ENCODE data around the gene FMNL2. TPM values are rescaled to one million over a fixed set of nuclear protein-coding genes. Genes with fewer than 3 reads are reported as not detected.

FMNL2 gene
- total and polyA plus RNA-seq, 4 experiments from 2014 or later: 0.06 to 1.6 (median 0.94) TPM; not detected in 1

DNA sequence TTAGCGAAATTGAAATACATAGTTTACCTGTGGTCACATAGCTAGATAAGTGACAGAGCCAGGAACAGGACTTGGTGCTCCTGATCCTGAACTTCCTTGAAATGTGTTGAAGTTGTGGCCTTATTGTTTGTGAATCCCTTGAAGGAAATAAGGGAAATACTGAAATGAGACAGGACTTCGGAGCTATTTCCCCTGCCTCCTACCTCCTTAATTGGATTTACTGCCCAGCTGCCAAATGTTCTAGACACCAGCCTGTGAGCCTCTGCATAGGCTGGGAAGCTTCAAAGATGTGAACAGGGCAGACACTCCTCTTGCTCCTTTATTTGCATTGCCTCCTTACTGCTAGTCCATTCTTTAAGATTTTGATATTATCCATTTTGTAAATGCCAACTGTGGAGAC, 247.1 kb downstream of the FMNL2 start:
- H3K9me3 ChIP-seq (ENCODE audit: control insufficient read depth in 1 of 2, low read length in 2 of 2): no peaks in the 10 kb centered on the region
- no peaks in the 10 kb centered on the region for H3K27me3 ChIP-seq (ENCODE audit: insufficient read depth, low read length)
- POLR2A ChIA-PET (ENCODE audit: partially characterized antibody): no interaction called here
- no peak overlapping the region for H3K27ac ChIP-seq (ENCODE audit: low read depth, low read length)
- intact Hi-C loops (cut with micrococcal nuclease): no loop called here
- no peaks in the 10 kb centered on the region for H3K4me1 ChIP-seq (ENCODE audit: insufficient read depth, low read length)
- peaks cover 3 to 5% of the 10 kb centered on the region in 2 donors for H3K27me3 Mint-ChIP-seq
- no peaks in the 10 kb centered on the region for H3K9me3 Mint-ChIP-seq
- no peak overlapping the region for H3K4me3 ChIP-seq (ENCODE audit: low read length in 2 of 2)
- CTCF ChIA-PET (ENCODE audit: partially characterized antibody): no interaction called here
- no peak overlapping the region for H3K27ac Mint-ChIP-seq
- H3K36me3 Mint-ChIP-seq: no peaks in the 10 kb centered on the region
- H3K4me1 Mint-ChIP-seq: no peaks in the 10 kb centered on the region
- H3K4me3 Mint-ChIP-seq: no peak overlapping the region
- DNase-seq: no peak
- no peaks in the 10 kb centered on the region for H3K36me3 ChIP-seq (ENCODE audit: insufficient read depth, low read length)

DNA sequence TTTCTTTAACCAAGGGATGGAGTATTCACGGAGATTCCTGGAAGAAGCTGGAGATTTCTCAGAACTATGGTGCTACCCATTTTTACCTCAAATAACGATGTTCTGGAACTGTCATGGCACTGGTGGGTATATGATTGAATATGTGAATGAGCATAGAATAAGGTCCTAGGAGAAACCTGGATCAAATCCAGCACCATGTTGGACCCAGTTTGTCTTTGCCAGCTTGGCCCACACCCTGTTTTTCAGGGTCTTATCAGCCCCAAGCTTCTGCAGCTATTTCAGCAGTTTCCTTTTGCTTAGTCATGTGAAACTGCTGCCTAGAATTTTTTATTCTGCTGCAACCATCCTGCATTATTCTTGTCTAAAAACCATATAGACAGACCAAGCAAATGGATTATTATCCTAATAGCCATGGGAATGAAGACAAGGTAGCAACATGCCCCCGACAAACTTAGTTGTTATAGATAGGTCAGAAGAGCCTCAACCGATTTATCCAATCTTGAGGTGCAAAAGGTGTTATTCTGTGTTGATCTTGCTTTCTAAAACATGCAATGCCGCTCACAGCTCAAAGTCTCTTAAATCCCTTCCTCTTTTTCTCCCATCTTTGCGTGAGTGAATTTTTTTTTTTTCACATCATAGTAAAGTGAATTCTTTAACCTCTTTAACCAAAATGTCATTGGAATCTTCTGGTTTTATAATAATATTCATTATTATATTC, 248.7 kb downstream of the FMNL2 start:
- intact Hi-C loops (cut with micrococcal nuclease): no loop called here
- no peaks in the 10 kb centered on the region for H3K4me1 Mint-ChIP-seq
- ChIA-PET CTCF (ENCODE audit: partially characterized antibody) (interaction anchor here (1.1 kb wide), 1 partner anchor 11 kb away, joined by 3 read pairs; no protein-coding TSS in a partner anchor), POLR2A (ENCODE audit: partially characterized antibody) (no interaction called here)
- Histone ChIP-seq H3K9me3 (ENCODE audit: control insufficient read depth in 1 of 2, low read length in 2 of 2) (no peaks in the 10 kb centered on the region), H3K27ac (ENCODE audit: low read depth, low read length) (no peak overlapping the region), H3K4me3 (ENCODE audit: low read length in 2 of 2) (no peak overlapping the region), H3K36me3 (ENCODE audit: insufficient read depth, low read length) (no peaks in the 10 kb centered on the region), H3K27me3 (ENCODE audit: insufficient read depth, low read length) (no peaks in the 10 kb centered on the region), H3K4me1 (ENCODE audit: insufficient read depth, low read length) (no peaks in the 10 kb centered on the region)
- H3K27ac Mint-ChIP-seq: no peak overlapping the region
- H3K9me3 Mint-ChIP-seq: no peaks in the 10 kb centered on the region
- no peak for DNase-seq
- no peak overlapping the region for H3K4me3 Mint-ChIP-seq
- peaks cover 3 to 5% of the 10 kb centered on the region in 2 donors for H3K27me3 Mint-ChIP-seq
- no peaks in the 10 kb centered on the region for H3K36me3 Mint-ChIP-seq

DNA sequence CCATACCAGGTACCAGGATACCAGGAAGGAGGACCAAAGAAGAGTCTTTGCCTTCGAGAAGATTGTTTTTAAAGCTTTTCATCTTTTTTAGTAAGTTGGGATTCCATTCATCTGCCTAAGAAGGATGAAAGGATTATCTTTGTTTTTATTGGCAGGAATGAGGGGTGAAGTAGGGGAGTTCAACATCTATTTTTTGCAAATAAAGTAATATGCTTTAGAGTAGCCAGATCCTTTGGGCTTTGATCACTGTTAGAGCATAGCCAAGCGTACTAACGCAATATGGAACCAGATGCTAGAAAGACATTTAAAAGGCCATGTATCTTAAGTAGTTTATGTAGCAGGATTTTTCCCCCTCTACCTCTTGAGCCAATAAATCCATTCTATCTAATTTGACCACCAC, 249.3 kb downstream of the FMNL2 start:
- H3K4me1 ChIP-seq (ENCODE audit: insufficient read depth, low read length): no peaks in the 10 kb centered on the region
- no peak overlapping the region for H3K4me3 Mint-ChIP-seq
- ChIA-PET POLR2A (ENCODE audit: partially characterized antibody) (no interaction called here), CTCF (ENCODE audit: partially characterized antibody) (no interaction called here)
- H3K27me3 Mint-ChIP-seq: peaks cover 3 to 5% of the 10 kb centered on the region in 2 donors
- no peak for DNase-seq
- no peaks in the 10 kb centered on the region for H3K36me3 Mint-ChIP-seq
- no peak overlapping the region for H3K27ac ChIP-seq (ENCODE audit: low read depth, low read length)
- no peaks in the 10 kb centered on the region for H3K9me3 ChIP-seq (ENCODE audit: control insufficient read depth in 1 of 2, low read length in 2 of 2)
- no peaks in the 10 kb centered on the region for H3K36me3 ChIP-seq (ENCODE audit: insufficient read depth, low read length)
- H3K27me3 ChIP-seq (ENCODE audit: insufficient read depth, low read length): no peaks in the 10 kb centered on the region
- no peaks in the 10 kb centered on the region for H3K9me3 Mint-ChIP-seq
- no peak overlapping the region for H3K4me3 ChIP-seq (ENCODE audit: low read length in 2 of 2)
- H3K27ac Mint-ChIP-seq: no peak overlapping the region
- intact Hi-C loops (cut with micrococcal nuclease): no loop called here
- no peaks in the 10 kb centered on the region for H3K4me1 Mint-ChIP-seq

DNA sequence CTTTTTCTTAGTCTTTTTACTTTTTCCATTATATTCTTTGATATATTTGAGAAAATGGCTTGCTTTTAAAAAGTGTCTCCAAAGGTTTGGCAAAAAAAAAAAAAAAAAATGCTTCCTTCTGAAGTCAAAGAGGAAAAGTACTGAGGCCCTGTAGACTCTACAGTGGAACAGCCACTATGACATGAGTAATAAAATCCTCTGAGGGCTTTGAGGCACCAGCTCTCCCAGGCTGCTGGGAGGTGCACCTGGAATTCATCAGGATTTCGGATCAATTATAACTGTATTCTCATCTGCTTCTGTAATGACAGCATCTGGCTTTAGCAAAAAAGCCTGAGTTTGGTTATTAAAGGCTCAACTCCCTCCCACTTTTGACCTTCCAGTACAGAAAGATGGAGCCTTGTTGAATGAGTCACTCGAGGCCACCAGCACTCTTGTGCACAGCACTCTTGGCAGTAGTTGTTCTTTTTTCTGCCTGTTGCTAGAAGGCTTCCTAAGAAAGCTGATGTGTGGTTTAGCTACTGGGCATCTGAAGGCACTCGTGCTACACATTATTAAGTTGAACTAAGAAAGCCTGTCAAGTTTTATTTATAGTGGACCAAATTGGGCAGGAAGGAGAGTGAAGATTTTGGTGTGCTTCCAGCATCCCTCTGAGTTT, 251.0 kb downstream of the FMNL2 start:
- no peak for DNase-seq
- H3K4me1 ChIP-seq (ENCODE audit: insufficient read depth, low read length): no peaks in the 10 kb centered on the region
- H3K9me3 Mint-ChIP-seq: no peaks in the 10 kb centered on the region
- no peaks in the 10 kb centered on the region for H3K27me3 ChIP-seq (ENCODE audit: insufficient read depth, low read length)
- no peaks in the 10 kb centered on the region for H3K36me3 ChIP-seq (ENCODE audit: insufficient read depth, low read length)
- H3K9me3 ChIP-seq (ENCODE audit: control insufficient read depth in 1 of 2, low read length in 2 of 2): no peaks in the 10 kb centered on the region
- no peak overlapping the region for H3K27ac Mint-ChIP-seq
- H3K36me3 Mint-ChIP-seq: no peaks in the 10 kb centered on the region
- intact Hi-C loops (cut with micrococcal nuclease): no loop called here
- H3K4me3 ChIP-seq (ENCODE audit: low read length in 2 of 2): no peak overlapping the region
- ChIA-PET POLR2A (ENCODE audit: partially characterized antibody) (no interaction called here), CTCF (ENCODE audit: partially characterized antibody) (no interaction called here)
- no peak overlapping the region for H3K27ac ChIP-seq (ENCODE audit: low read depth, low read length)
- peaks cover 3 to 5% of the 10 kb centered on the region in 2 donors for H3K27me3 Mint-ChIP-seq
- H3K4me1 Mint-ChIP-seq: no peaks in the 10 kb centered on the region
- no peak overlapping the region for H3K4me3 Mint-ChIP-seq

- Mint-ChIP-seq H3K36me3 (no peaks in the 10 kb centered on the region), H3K9me3 (no peaks in the 10 kb centered on the region), H3K4me3 (no peak overlapping the region), H3K4me1 (no peaks in the 10 kb centered on the region), H3K27ac (no peak overlapping the region), H3K27me3 (peaks cover 3 to 4% of the 10 kb centered on the region in 2 donors)
- Histone ChIP-seq H3K36me3 (ENCODE audit: insufficient read depth, low read length) (no peaks in the 10 kb centered on the region), H3K4me1 (ENCODE audit: insufficient read depth, low read length) (no peaks in the 10 kb centered on the region), H3K9me3 (ENCODE audit: control insufficient read depth in 1 of 2, low read length in 2 of 2) (no peaks in the 10 kb centered on the region), H3K27ac (ENCODE audit: low read depth, low read length) (no peak overlapping the region), H3K4me3 (ENCODE audit: low read length in 2 of 2) (no peak overlapping the region), H3K27me3 (ENCODE audit: insufficient read depth, low read length) (no peaks in the 10 kb centered on the region)
- intact Hi-C loops (cut with micrococcal nuclease): no loop called here
- DNase-seq: no peak
- ChIA-PET POLR2A (ENCODE audit: partially characterized antibody) (no interaction called here), CTCF (ENCODE audit: partially characterized antibody) (interaction anchor here (1.0 kb wide), 1 partner anchor 12 kb away, joined by 3 read pairs; no protein-coding TSS in a partner anchor)
These were observed 252.4 kb downstream of the FMNL2 start for GRCh38 chr2:152587187-152587947.

- Mint-ChIP-seq H3K36me3 (no peaks in the 10 kb centered on the region), H3K27ac (no peak overlapping the region), H3K27me3 (peaks cover 3 to 4% of the 10 kb centered on the region in 2 donors), H3K4me1 (no peaks in the 10 kb centered on the region), H3K9me3 (no peaks in the 10 kb centered on the region), H3K4me3 (no peak overlapping the region)
- H3K27ac ChIP-seq (ENCODE audit: low read depth, low read length): no peak overlapping the region
- ChIA-PET CTCF (ENCODE audit: partially characterized antibody) (no interaction called here), POLR2A (ENCODE audit: partially characterized antibody) (no interaction called here)
- DNase-seq: no peak
- no peak overlapping the region for H3K4me3 ChIP-seq (ENCODE audit: low read length in 2 of 2)
- no peaks in the 10 kb centered on the region for H3K4me1 ChIP-seq (ENCODE audit: insufficient read depth, low read length)
- H3K36me3 ChIP-seq (ENCODE audit: insufficient read depth, low read length): no peaks in the 10 kb centered on the region
- H3K27me3 ChIP-seq (ENCODE audit: insufficient read depth, low read length): no peaks in the 10 kb centered on the region
- intact Hi-C loops (cut with micrococcal nuclease): no loop called here
- H3K9me3 ChIP-seq (ENCODE audit: control insufficient read depth in 1 of 2, low read length in 2 of 2): no peaks in the 10 kb centered on the region
These were observed 254.0 kb downstream of the FMNL2 start for GRCh38 chr2:152588998-152589397.

GRCh38 chr2:152594022-152594766, 259.2 kb downstream of the FMNL2 start:
- POLR2A ChIA-PET (ENCODE audit: partially characterized antibody): no interaction called here
- Histone ChIP-seq H3K36me3 (ENCODE audit: insufficient read depth, low read length) (no peaks in the 10 kb centered on the region), H3K9me3 (ENCODE audit: control insufficient read depth in 1 of 2, low read length in 2 of 2) (no peaks in the 10 kb centered on the region), H3K4me3 (ENCODE audit: low read length in 2 of 2) (no peak overlapping the region), H3K27ac (ENCODE audit: low read depth, low read length) (no peak overlapping the region), H3K27me3 (ENCODE audit: insufficient read depth, low read length) (no peaks in the 10 kb centered on the region), H3K4me1 (ENCODE audit: insufficient read depth, low read length) (no peaks in the 10 kb centered on the region)
- Mint-ChIP-seq H3K36me3 (no peaks in the 10 kb centered on the region), H3K4me3 (peak overlapping the region in 2 of 8 donors; percentile 11 to 39), H3K27me3 (peaks cover 0 to 2% of the 10 kb centered on the region in 2 donors), H3K4me1 (peaks cover 0 to 3% (median 0%) of the 10 kb centered on the region in 4 donors), H3K27ac (no peak overlapping the region), H3K9me3 (no peaks in the 10 kb centered on the region)
- DNase-seq: no peak
- intact Hi-C loops (cut with micrococcal nuclease): no loop called here
- CTCF ChIA-PET (ENCODE audit: partially characterized antibody): interaction anchor here (0.6 kb wide), 1 partner anchor 9 kb away, joined by 4 read pairs; no protein-coding TSS in a partner anchor

All from CD4-positive, alpha-beta memory T cell (primary cell).